ENCODE data around the gene C17orf67.

The C17orf67 gene

GRCh38 chr17:56832446-56832845, 1.3 kb downstream of the C17orf67 start:
- DNase-seq, result no peak

GRCh38 chr17:56831369-56832095, 2.2 kb downstream of the C17orf67 start:
- no peak for DNase-seq

GRCh38 chr17:56830726-56831368, 2.9 kb downstream of the C17orf67 start:
- no peak for DNase-seq

- DNase-seq, result no peak
These were observed 6.9 kb downstream of the C17orf67 start for GRCh38 chr17:56826611-56827414.

GRCh38 chr17:56824503-56824902, 9.2 kb downstream of the C17orf67 start:
- DNase-seq, result no peak

- no peak for DNase-seq
These were observed 9.9 kb downstream of the C17orf67 start for GRCh38 chr17:56823848-56824247.

GRCh38 chr17:56822725-56823124, 11.0 kb downstream of the C17orf67 start:
- no peak for DNase-seq

GRCh38 chr17:56821847-56822534, 11.7 kb downstream of the C17orf67 start:
- no peak for DNase-seq

- DNase-seq, result no peak
These were observed 13.5 kb downstream of the C17orf67 start for GRCh38 chr17:56820207-56820606.

- peak; percentile 53 for DNase-seq
These were observed 14.1 kb downstream of the C17orf67 start for GRCh38 chr17:56819431-56820145.

GRCh38 chr17:56819030-56819429, 14.7 kb downstream of the C17orf67 start:
- DNase-seq, result no peak

GRCh38 chr17:56817066-56817465, 16.7 kb downstream of the C17orf67 start:
- DNase-seq, result no peak

GRCh38 chr17:56815711-56816110, 18.0 kb downstream of the C17orf67 start:
- DNase-seq, result no peak

- peak; percentile 55 for DNase-seq
These were observed 20.8 kb downstream of the C17orf67 start for GRCh38 chr17:56812901-56813388.

- DNase-seq, result no peak
These were observed 22.6 kb downstream of the C17orf67 start for GRCh38 chr17:56810891-56811775.

- peak; percentile 69 for DNase-seq
These were observed 23.4 kb downstream of the C17orf67 start for GRCh38 chr17:56810343-56810742.

GRCh38 chr17:56809820-56810179, 23.9 kb downstream of the C17orf67 start:
- no peak for DNase-seq

- no peak for DNase-seq
These were observed 24.5 kb downstream of the C17orf67 start for GRCh38 chr17:56809106-56809819.

GRCh38 chr17:56808503-56808902, 25.2 kb downstream of the C17orf67 start:
- no peak for DNase-seq

- DNase-seq, result no peak
These were observed 26.0 kb downstream of the C17orf67 start for GRCh38 chr17:56807723-56808122.

GRCh38 chr17:56806949-56807348, 26.8 kb downstream of the C17orf67 start:
- no peak for DNase-seq

Data from right hindlimb (tissue), 1 donor.